ENCODE measurements around the gene TOMM70.
A peak's percentile ranks its signal among the peaks of the same experiment; 100 is the strongest.
"Not testable (repeated sequence)": the region's sequence is repeated elsewhere in the genome, so short reads cannot be mapped to it uniquely, and the experiment has no call there.

TOMM70 gene

DNA sequence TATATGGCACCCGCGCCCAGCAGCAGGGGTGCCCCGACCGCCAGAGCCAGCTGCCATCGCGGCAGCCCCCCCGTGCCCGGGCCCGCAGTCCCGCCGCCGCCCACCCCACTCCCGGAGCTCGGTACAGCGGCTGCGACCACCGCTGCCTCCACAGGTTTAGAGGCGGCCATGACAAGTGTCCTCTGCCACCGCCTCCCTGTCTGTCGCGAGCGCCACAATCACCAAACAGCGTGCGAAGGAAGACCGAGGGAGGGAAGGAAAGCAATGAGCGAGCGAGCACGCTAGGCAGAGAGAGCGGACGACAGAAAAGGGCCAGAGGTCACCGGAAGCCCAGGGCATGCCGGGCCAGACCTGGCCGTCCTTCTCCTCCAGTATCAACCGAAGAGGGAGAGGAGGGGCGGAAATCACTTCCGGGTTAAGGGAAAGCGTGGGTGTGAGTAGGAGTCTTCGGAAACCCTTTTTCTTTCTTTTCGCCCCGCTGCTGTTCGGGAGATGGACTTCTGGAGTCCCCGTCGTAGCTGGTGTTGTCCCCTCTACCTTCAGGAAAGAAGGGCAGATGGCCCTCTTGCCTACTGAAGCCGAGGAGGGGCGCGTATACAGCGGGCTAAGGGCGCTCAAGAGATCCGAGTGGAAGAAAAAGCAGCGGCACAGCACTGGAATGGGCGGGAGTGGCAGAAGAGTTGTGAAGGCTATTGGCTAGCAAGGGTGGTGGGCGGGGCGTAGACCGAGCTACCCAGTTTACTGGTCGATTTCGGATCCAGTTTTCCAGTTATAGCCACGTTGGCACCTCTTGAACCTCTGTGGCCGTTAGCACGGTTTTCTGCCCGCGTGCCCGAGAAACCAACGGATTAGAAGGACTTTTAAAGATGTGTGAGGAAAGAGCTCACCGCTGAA lies at the start of gene TOMM70, which contains the start of gene LNP1:
TOMM70 (minus strand) TSS at position 310 of the 894 bp plus-strand sequence; CDS start at position 170, 140 bp downstream.
LNP1 (plus strand) TSS at position 760 of the 894 bp plus-strand sequence. CDS start 28,191 bp downstream, outside the sequence.
- Histone ChIP-seq H3K27ac (ENCODE audit: low read length) (peak within 1 kb of the TSS; percentile 87), H3K4me3 (ENCODE audit: low read length in 2 of 2) (peak within 1 kb of the TSS; percentile 93 to 100), H3K4me1 (ENCODE audit: control insufficient read depth, insufficient read depth, low read length) (peaks cover 14% of the 10 kb centered on the region), H3K36me3 (ENCODE audit: control insufficient read depth in 2 of 2, insufficient read depth in 2 of 2, low read length in 2 of 2) (no peaks in the 10 kb centered on the region), H3K27me3 (ENCODE audit: control insufficient read depth in 1 of 2, insufficient read depth in 2 of 2, low read length in 2 of 2) (no peaks in the 10 kb centered on the region), H3K9ac (ENCODE audit: low read length in 2 of 2) (peak within 1 kb of the TSS; percentile 92 to 96), H3K9me3 (ENCODE audit: control insufficient read depth in 2 of 2, low read length in 2 of 2) (no peaks in the 10 kb centered on the region)

DNA sequence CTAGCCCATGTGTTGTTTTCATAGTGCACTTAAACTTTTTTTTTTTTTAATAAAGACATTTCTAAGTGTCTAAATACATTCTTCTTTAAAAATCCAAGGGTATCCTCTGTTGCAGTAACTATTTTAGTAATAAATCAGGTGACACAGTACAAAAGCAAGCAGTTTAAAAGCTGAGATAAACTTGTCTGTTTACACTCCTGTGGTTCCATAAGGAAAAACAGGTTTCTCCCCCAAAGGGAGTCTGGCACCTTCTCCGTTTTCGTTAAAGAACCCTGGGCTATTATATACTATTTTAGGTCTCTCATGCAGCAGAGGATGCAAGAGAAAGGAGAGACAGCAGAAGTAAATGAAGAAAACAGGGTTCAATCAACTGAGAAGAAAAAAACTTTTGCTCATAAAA lies 48.3 kb upstream of the TOMM70 start:
- no peaks in the 10 kb centered on the region for H3K4me1 ChIP-seq (ENCODE audit: control insufficient read depth, insufficient read depth, low read length)
- H3K27ac ChIP-seq (ENCODE audit: low read length): no peak overlapping the region
- H3K27me3 ChIP-seq (ENCODE audit: control insufficient read depth in 1 of 2, insufficient read depth in 2 of 2, low read length in 2 of 2): no peaks in the 10 kb centered on the region
- no peak overlapping the region for H3K4me3 ChIP-seq (ENCODE audit: low read length in 2 of 2)
- no peak overlapping the region for H3K9ac ChIP-seq (ENCODE audit: low read length in 2 of 2)
- no peaks in the 10 kb centered on the region for H3K9me3 ChIP-seq (ENCODE audit: control insufficient read depth in 2 of 2, low read length in 2 of 2)
- H3K36me3 ChIP-seq (ENCODE audit: control insufficient read depth in 2 of 2, insufficient read depth in 2 of 2, low read length in 2 of 2): no peaks in the 10 kb centered on the region

DNA sequence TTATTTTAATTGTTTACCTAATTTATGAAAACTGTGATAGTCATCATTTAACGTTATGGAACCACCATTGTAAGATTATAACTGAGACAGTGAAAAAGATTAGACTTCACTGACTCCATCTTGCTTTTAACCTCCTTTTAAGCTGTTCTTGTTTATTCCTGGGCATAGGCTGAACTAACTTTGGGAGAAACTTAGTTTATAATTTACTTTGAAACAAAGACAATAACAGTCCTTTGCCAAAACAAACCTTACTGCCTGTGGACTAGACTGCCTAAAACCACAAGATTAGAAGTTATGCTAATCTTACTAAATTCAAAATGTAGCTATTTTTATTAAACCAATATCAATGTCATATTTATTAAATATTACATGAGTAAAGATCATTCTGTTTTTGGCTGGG lies 47.2 kb upstream of the TOMM70 start:
- no peak overlapping the region for H3K27ac ChIP-seq (ENCODE audit: low read length)
- no peak overlapping the region for H3K9ac ChIP-seq (ENCODE audit: low read length in 2 of 2)
- no peak overlapping the region for H3K4me3 ChIP-seq (ENCODE audit: low read length in 2 of 2)
- no peaks in the 10 kb centered on the region for H3K27me3 ChIP-seq (ENCODE audit: control insufficient read depth in 1 of 2, insufficient read depth in 2 of 2, low read length in 2 of 2)
- no peaks in the 10 kb centered on the region for H3K4me1 ChIP-seq (ENCODE audit: control insufficient read depth, insufficient read depth, low read length)
- H3K36me3 ChIP-seq (ENCODE audit: control insufficient read depth in 2 of 2, insufficient read depth in 2 of 2, low read length in 2 of 2): no peaks in the 10 kb centered on the region
- H3K9me3 ChIP-seq (ENCODE audit: control insufficient read depth in 2 of 2, low read length in 2 of 2): peaks cover 0 to 2% of the 10 kb centered on the region in 2 donors

DNA sequence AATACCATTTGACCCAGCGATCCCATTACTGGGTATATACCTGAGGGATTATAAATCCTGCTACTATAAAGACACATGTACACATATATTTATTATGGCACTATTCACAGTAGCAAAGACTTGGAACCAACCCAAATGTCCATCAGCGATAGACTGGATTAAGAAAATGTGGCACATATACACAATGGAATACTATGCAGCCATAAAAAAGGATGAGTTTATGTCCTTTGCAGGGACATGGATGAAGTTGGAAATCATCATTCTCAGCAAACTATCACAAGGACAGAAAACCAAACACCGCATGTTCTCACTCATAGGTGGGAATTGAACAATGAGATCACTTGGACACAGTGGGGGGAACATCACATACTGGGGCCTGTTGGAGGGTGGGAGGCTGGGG lies 46.2 kb upstream of the TOMM70 start:
- not testable (repeated sequence) for H3K9ac ChIP-seq (ENCODE audit: low read length in 2 of 2); H3K9me3 ChIP-seq (ENCODE audit: control insufficient read depth in 2 of 2, low read length in 2 of 2); H3K4me1 ChIP-seq (ENCODE audit: control insufficient read depth, insufficient read depth, low read length); H3K36me3 ChIP-seq (ENCODE audit: control insufficient read depth in 2 of 2, insufficient read depth in 2 of 2, low read length in 2 of 2); H3K27me3 ChIP-seq (ENCODE audit: control insufficient read depth in 1 of 2, insufficient read depth in 2 of 2, low read length in 2 of 2); H3K4me3 ChIP-seq (ENCODE audit: low read length in 2 of 2); H3K27ac ChIP-seq (ENCODE audit: low read length)

DNA sequence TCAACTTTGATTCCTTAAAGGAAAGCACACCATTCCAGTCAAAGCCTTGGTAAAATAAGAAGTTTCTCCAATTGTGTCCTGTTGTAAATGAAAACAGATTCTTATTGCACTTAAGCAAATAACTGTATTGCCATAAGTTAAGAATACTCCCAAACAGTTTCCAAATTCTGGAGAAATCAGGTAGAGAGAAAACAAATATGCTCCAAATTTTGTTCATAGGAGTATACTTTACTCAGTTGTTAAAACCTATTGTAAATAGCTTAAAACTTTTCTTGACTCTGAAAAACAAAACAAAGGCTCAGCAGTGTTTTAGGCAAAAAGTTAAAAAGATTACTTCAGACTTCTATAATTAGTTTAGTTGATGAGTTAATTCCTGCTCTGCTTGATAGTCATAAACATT lies 42.8 kb upstream of the TOMM70 start:
- H3K27ac ChIP-seq (ENCODE audit: low read length): no peak overlapping the region
- no peaks in the 10 kb centered on the region for H3K36me3 ChIP-seq (ENCODE audit: control insufficient read depth in 2 of 2, insufficient read depth in 2 of 2, low read length in 2 of 2)
- no peaks in the 10 kb centered on the region for H3K4me1 ChIP-seq (ENCODE audit: control insufficient read depth, insufficient read depth, low read length)
- no peak overlapping the region for H3K4me3 ChIP-seq (ENCODE audit: low read length in 2 of 2)
- no peaks in the 10 kb centered on the region for H3K27me3 ChIP-seq (ENCODE audit: control insufficient read depth in 1 of 2, insufficient read depth in 2 of 2, low read length in 2 of 2)
- H3K9me3 ChIP-seq (ENCODE audit: control insufficient read depth in 2 of 2, low read length in 2 of 2): peaks cover 0 to 2% of the 10 kb centered on the region in 2 donors
- no peak overlapping the region for H3K9ac ChIP-seq (ENCODE audit: low read length in 2 of 2)

DNA sequence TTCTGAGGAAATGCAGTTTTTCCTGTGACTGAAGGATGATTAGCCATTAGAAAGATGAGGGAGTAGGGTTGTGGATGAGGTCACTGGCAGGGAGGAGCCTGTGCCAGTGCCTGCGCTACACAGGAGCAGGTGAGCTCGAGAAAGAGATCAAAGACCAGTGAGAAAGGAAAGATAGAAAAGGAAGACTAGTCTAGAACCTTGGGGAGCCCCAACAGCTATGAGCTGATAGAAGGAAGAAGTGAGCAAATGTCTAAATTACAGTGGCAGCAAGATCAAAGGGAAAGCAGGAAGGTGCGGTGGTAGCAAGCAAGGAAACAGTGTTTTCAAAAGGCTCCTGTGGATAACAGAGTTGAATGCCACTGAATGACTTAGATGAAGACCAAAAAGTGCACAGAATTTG lies 40.0 kb upstream of the TOMM70 start:
- no peaks in the 10 kb centered on the region for H3K4me1 ChIP-seq (ENCODE audit: control insufficient read depth, insufficient read depth, low read length)
- peaks cover 0 to 2% of the 10 kb centered on the region in 2 donors for H3K9me3 ChIP-seq (ENCODE audit: control insufficient read depth in 2 of 2, low read length in 2 of 2)
- no peak overlapping the region for H3K4me3 ChIP-seq (ENCODE audit: low read length in 2 of 2)
- H3K27ac ChIP-seq (ENCODE audit: low read length): no peak overlapping the region
- no peaks in the 10 kb centered on the region for H3K36me3 ChIP-seq (ENCODE audit: control insufficient read depth in 2 of 2, insufficient read depth in 2 of 2, low read length in 2 of 2)
- H3K27me3 ChIP-seq (ENCODE audit: control insufficient read depth in 1 of 2, insufficient read depth in 2 of 2, low read length in 2 of 2): no peaks in the 10 kb centered on the region
- no peak overlapping the region for H3K9ac ChIP-seq (ENCODE audit: low read length in 2 of 2)

DNA sequence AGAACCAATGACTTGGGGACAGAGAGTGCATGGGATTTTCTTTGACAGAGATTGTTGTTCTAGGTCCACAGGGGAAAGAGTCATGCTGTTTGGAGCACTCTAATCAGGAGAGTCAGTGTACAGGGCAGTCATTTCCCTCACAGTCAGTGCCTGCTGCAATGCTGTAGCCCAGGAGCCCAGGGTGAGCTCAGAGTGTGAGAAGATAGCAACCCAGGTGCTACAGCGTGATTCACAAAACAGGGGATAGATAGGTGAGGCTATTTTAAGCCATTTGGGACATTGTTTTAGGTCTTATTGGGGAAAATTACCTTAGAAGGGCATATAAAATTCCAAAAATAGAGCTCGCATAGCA lies 37.7 kb upstream of the TOMM70 start:
- Histone ChIP-seq H3K4me1 (ENCODE audit: control insufficient read depth, insufficient read depth, low read length) (no peaks in the 10 kb centered on the region), H3K36me3 (ENCODE audit: control insufficient read depth in 2 of 2, insufficient read depth in 2 of 2, low read length in 2 of 2) (no peaks in the 10 kb centered on the region), H3K9me3 (ENCODE audit: control insufficient read depth in 2 of 2, low read length in 2 of 2) (peaks cover 0 to 2% of the 10 kb centered on the region in 2 donors), H3K9ac (ENCODE audit: low read length in 2 of 2) (no peak overlapping the region), H3K4me3 (ENCODE audit: low read length in 2 of 2) (no peak overlapping the region), H3K27ac (ENCODE audit: low read length) (no peak overlapping the region), H3K27me3 (ENCODE audit: control insufficient read depth in 1 of 2, insufficient read depth in 2 of 2, low read length in 2 of 2) (no peaks in the 10 kb centered on the region)

DNA sequence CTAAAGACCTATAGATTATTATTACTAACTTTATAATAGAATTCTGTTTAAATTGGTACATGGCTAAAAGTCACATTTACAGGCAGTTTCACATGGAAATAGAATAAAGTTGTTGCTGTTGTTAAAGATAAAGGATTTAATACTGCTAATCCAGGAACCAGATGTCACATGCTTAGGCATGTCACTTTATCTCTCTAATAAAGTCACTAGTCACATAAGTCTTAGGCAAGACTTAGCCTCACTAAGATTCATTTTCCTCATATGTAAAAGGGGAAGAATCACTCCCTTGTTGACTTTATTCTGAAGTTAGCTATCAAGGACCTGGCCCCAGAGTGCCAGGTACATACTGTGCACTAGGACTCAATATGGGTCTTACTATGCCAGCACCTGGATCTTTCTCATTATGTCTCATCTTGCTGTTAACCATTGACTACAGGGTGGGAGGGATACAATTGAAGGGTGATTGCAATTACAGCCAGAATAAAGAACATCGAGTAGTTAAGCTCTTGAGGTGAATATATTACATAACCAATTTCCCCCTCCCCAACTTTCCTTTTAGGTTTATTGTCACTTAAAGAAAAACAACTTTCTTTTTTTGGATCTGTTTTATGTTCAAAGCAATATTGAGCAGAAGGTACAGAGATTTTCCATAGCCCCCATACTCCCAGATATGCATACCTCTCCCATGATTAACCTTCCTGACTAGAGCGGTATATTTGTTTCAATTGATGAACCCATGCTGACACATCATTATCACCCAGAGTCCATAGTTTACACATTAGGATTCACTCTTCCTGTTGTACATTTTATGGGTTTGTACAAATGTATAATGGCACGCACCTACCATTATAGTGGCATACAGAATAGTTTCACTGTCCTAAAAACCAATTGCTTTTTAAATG lies 37.1 kb upstream of the TOMM70 start:
- no peaks in the 10 kb centered on the region for H3K9me3 ChIP-seq (ENCODE audit: control insufficient read depth in 2 of 2, low read length in 2 of 2)
- H3K36me3 ChIP-seq (ENCODE audit: control insufficient read depth in 2 of 2, insufficient read depth in 2 of 2, low read length in 2 of 2): no peaks in the 10 kb centered on the region
- H3K27ac ChIP-seq (ENCODE audit: low read length): no peak overlapping the region
- H3K4me3 ChIP-seq (ENCODE audit: low read length in 2 of 2): no peak overlapping the region
- H3K4me1 ChIP-seq (ENCODE audit: control insufficient read depth, insufficient read depth, low read length): no peaks in the 10 kb centered on the region
- H3K9ac ChIP-seq (ENCODE audit: low read length in 2 of 2): no peak overlapping the region
- no peaks in the 10 kb centered on the region for H3K27me3 ChIP-seq (ENCODE audit: control insufficient read depth in 1 of 2, insufficient read depth in 2 of 2, low read length in 2 of 2)

DNA sequence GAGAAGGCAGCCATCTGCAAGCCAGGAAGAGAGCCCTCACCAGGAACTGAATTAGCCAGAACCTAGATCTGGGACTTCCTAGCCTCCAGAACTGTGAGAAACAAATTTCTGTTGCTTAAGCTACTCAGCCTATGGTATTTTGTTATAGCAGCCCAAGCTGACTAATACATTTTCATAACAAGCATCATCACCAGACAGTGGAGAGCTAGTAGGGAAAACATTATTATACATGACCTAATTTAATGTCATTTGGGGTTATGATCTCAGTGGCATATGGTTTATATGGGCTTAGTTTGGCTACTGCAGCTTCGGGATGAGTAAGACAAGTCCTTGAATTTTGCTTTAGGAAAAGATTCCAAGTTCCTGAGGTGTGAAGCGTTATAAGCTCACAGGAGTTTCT lies 36.1 kb upstream of the TOMM70 start:
- H3K9me3 ChIP-seq (ENCODE audit: control insufficient read depth in 2 of 2, low read length in 2 of 2): no peaks in the 10 kb centered on the region
- H3K27ac ChIP-seq (ENCODE audit: low read length): no peak overlapping the region
- H3K4me3 ChIP-seq (ENCODE audit: low read length in 2 of 2): no peak overlapping the region
- H3K27me3 ChIP-seq (ENCODE audit: control insufficient read depth in 1 of 2, insufficient read depth in 2 of 2, low read length in 2 of 2): no peaks in the 10 kb centered on the region
- no peak overlapping the region for H3K9ac ChIP-seq (ENCODE audit: low read length in 2 of 2)
- H3K4me1 ChIP-seq (ENCODE audit: control insufficient read depth, insufficient read depth, low read length): no peaks in the 10 kb centered on the region
- no peaks in the 10 kb centered on the region for H3K36me3 ChIP-seq (ENCODE audit: control insufficient read depth in 2 of 2, insufficient read depth in 2 of 2, low read length in 2 of 2)

DNA sequence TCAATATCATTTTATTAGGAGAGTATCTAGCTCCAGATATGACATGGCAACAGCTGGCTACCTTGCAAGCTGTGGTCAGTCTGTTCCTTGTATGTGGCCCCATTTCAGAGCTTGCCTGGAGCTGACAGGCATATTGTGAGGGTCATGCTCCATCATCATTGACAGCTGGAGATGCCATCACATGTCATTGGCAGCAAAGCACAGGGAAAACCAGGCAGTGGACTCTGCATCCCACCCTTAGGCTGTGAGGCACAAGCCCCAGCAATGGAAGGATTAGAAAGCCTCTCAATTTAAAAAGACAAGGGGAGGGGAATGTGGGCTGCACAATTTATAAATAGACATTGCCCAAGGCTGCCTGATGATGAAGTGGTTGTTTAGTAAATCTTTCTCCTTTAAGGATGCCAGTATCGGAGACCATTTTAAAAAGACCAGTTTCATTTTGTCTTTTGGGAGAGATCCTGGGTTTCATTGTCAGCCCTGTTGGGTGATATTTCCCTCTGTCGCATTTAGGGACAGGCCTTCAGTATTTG lies 28.4 kb upstream of the TOMM70 start:
- no peak overlapping the region for H3K27ac ChIP-seq (ENCODE audit: low read length)
- H3K4me1 ChIP-seq (ENCODE audit: control insufficient read depth, insufficient read depth, low read length): no peaks in the 10 kb centered on the region
- H3K36me3 ChIP-seq (ENCODE audit: control insufficient read depth in 2 of 2, insufficient read depth in 2 of 2, low read length in 2 of 2): no peaks in the 10 kb centered on the region
- H3K9me3 ChIP-seq (ENCODE audit: control insufficient read depth in 2 of 2, low read length in 2 of 2): no peaks in the 10 kb centered on the region
- no peaks in the 10 kb centered on the region for H3K27me3 ChIP-seq (ENCODE audit: control insufficient read depth in 1 of 2, insufficient read depth in 2 of 2, low read length in 2 of 2)
- no peak overlapping the region for H3K9ac ChIP-seq (ENCODE audit: low read length in 2 of 2)
- no peak overlapping the region for H3K4me3 ChIP-seq (ENCODE audit: low read length in 2 of 2)

Measured in stomach smooth muscle (tissue), 2 donors.